Pancreas (tissue), 10 donors: ENCODE data around the gene PTGER2. TPM values are rescaled to one million over a fixed set of nuclear protein-coding genes. Genes with fewer than 3 reads are reported as not detected.

Source experiments
- ATAC-seq, 4 donors: fragments of 200-7000 bp; cut with Tn5 transposase; one replicate each; pipeline versions ENCODE4 v1.8.0 to v1.9.1; 2020; ENCODE audit warnings: mild to moderate bottlenecking in 4 of 4, moderate library complexity in 4 of 4
- DNase-seq, 6 donors: peaks; one replicate each; pipeline ENCODE4 v3.0.0-alpha.2; 2020
- FAIRE-seq: peaks from 2 replicates; lab custom pipeline; 2012; peaks lifted over from hg19 to GRCh38; lab: Jason Lieb, UNC
- H3K27ac ChIP-seq, 4 donors: fragments of 200-600 bp; sonication (generic); 1 replicate in 3 of 4; 2 replicates in 1 of 4; pipeline versions ENCODE4 v1.5.0 to v1.8.0; 2020
- H3K27me3 ChIP-seq, 4 donors: fragments of 200-600 bp; one replicate each; pipeline ENCODE4 v1.8.0; 2021
- H3K36me3 ChIP-seq, 3 donors: fragments of 200-600 bp; sonication (generic) in 1 of 3; one replicate each; pipeline versions ENCODE4 v1.5.0 to v1.8.0; 2020 to 2021
- H3K4me1 ChIP-seq, 3 donors: fragments of 200-600 bp; one replicate each; pipeline ENCODE4 v1.8.0; 2021
- H3K4me3 ChIP-seq, 4 donors: fragments of 200-600 bp; sonication (generic) in 2 of 4; one replicate each; pipeline versions ENCODE4 v1.5.0 to v1.8.0; 2020 to 2021
- H3K9me3 ChIP-seq, 4 donors: fragments of 200-600 bp; one replicate each; pipeline ENCODE4 v1.8.0; 2021
- CTCF ChIP-seq, 4 donors: fragments of 200-600 bp; sonication (generic) in 3 of 4; IDR thresholded peaks; one replicate each; pipeline versions ENCODE4 v1.5.0 to v1.8.0; 2021; ENCODE audit warnings: antibody characterized with exemption in 4 of 4
- WGBS, 2 donors: extraction: QIAGEN DNeasy Blood & Tissue Kit; methylation state at CpG; one replicate each; pipeline ENCODE4 v1.1.7; 2013; 5-methylcytosine and 5-hydroxymethylcytosine counted together
- intact Hi-C, 3 donors: fragments of 100-400 bp; cut with DNase I; formaldehyde crosslinking; loops; one replicate each; pipeline versions ENCODE4 v1.11.1 to v1.14.2; 2022
- polyA plus RNA-seq, 2 donors: library from polyadenylated mRNA; stranded (reverse); fragments of 200-250 nt; gene quantifications; one replicate each; pipeline ENCODE4 v1.2.3, GENCODE V29; 2013
- total RNA-seq, 6 donors: library from RNA; stranded (reverse); fragmentation: NEBNext Ultra II Directional in 4 of 6; extraction: Animal tissue kit (Norgen Biotek cat#: 25700) in 4 of 6; gene quantifications; one replicate each; pipeline versions ENCODE4 v1.2.1 to v1.2.4, GENCODE V29; 2021 to 2023
- donor health status: healthy with polysubstance abuse.
- donor health status: DM: no; HTN: no; CAD: no; lungs with moderate emphysema.
- donor health status: DM: no; HTN: no; CAD: no.
- donor health status: control.
- donor health status: control.
- donor health status: Bipolar disorder and iron deficiency.
- donor health status: DM: yes; HTN: yes; CAD: no.
- donor health status: DM: no; HTN: no; CAD: no.
- donor health status: DM: no; HTN: no; CAD: no.
- donor health status: DM: yes; HTN: yes; CAD: no.

PTGER2 gene
- total and polyA plus RNA-seq, 8 donors: 0.23 to 2.0 (median 0.43) TPM; not detected in 2

- DNase-seq (peak in 3 of 6 donors; percentile 19 to 75 (median 65)), FAIRE-seq (no peak), ATAC-seq (peak; percentile 21 to 48 (median 39))
- no peaks in the 10 kb centered on the region for H3K4me1 ChIP-seq
- no peaks in the 10 kb centered on the region for H3K36me3 ChIP-seq
- H3K27me3 ChIP-seq: peaks cover 0 to 11% (median 1%) of the 10 kb centered on the region in 4 donors
- H3K27ac ChIP-seq: peak overlapping the region in 1 of 4 donors; percentile 22
- 3 to 4% methylated on average over 61 to 63 of the region's 63 CpGs for WGBS, 2 donors
- intact Hi-C loops: loop anchor here in 1 of 3 donors (10.0 kb wide), 1 partner anchor 150 kb away; no protein-coding TSS in a partner anchor
- no peak for TF ChIP-seq CTCF (IDR thresholded peaks at IDR 0.05)
- no peaks in the 10 kb centered on the region for H3K9me3 ChIP-seq
- peak overlapping the region; percentile 33 to 61 (median 34) for H3K4me3 ChIP-seq
Measured at GRCh38 chr14:52314595-52315354, 663 bp downstream of the PTGER2 start.

- TF ChIP-seq CTCF (IDR thresholded peaks at IDR 0.05): no peak
- Histone ChIP-seq H3K4me3 (peak overlapping the region in 2 of 4 donors; percentile 33 to 61), H3K27me3 (peaks cover 0 to 11% (median 1%) of the 10 kb centered on the region in 4 donors), H3K27ac (no peak overlapping the region), H3K4me1 (no peaks in the 10 kb centered on the region), H3K9me3 (no peaks in the 10 kb centered on the region), H3K36me3 (no peaks in the 10 kb centered on the region)
- WGBS, 2 donors: 37 to 38% methylated on average over 11 of the region's 11 CpGs
- intact Hi-C loops: loop anchor here in 1 of 3 donors (10.0 kb wide), 1 partner anchor 149 kb away; no protein-coding TSS in a partner anchor
- FAIRE-seq (no peak), DNase-seq (no peak), ATAC-seq (peak in 2 of 4 donors; percentile 12 to 22)
Measured at GRCh38 chr14:52315355-52315718, 1.2 kb downstream of the PTGER2 start.

- 63 to 72% methylated on average over 2 of the region's 2 CpGs for WGBS, 2 donors
- peaks cover 0 to 11% (median 1%) of the 10 kb centered on the region in 4 donors for H3K27me3 ChIP-seq
- no peaks in the 10 kb centered on the region for H3K9me3 ChIP-seq
- no peak for FAIRE-seq
- intact Hi-C loops: loop anchor here in 1 of 3 donors (10.0 kb wide), 1 partner anchor 147 kb away; no protein-coding TSS in a partner anchor
- no peaks in the 10 kb centered on the region for H3K4me1 ChIP-seq
- ATAC-seq: no peak
- DNase-seq: no peak
- H3K27ac ChIP-seq: no peak overlapping the region
- no peak for TF ChIP-seq CTCF (IDR thresholded peaks at IDR 0.05)
- no peaks in the 10 kb centered on the region for H3K36me3 ChIP-seq
- H3K4me3 ChIP-seq: no peak overlapping the region
Measured at GRCh38 chr14:52318062-52318461, 4.0 kb downstream of the PTGER2 start.

- FAIRE-seq (no peak), ATAC-seq (no peak), DNase-seq (no peak)
- Histone ChIP-seq H3K4me3 (no peak overlapping the region), H3K9me3 (no peaks in the 10 kb centered on the region), H3K4me1 (no peaks in the 10 kb centered on the region), H3K27ac (no peak overlapping the region), H3K27me3 (peaks cover 0 to 7% (median 1%) of the 10 kb centered on the region in 4 donors), H3K36me3 (no peaks in the 10 kb centered on the region)
- no peak for TF ChIP-seq CTCF (IDR thresholded peaks at IDR 0.05)
- 54 to 58% methylated on average over 5 of the region's 5 CpGs for WGBS, 2 donors
- intact Hi-C loops: loop anchor here in 1 of 3 donors (10.0 kb wide), 1 partner anchor 146 kb away; no protein-coding TSS in a partner anchor
Measured at GRCh38 chr14:52318826-52319645, 4.9 kb downstream of the PTGER2 start.
